ENCODE results near the gene EBLN1. TPM values are rescaled to one million over a fixed set of nuclear protein-coding genes. Genes with fewer than 3 reads are reported as not detected.

Gene EBLN1
- total and polyA plus RNA-seq, 2 of the 13 experiments (the other 11 are each of a cell fraction or from before 2014, with no cell fraction given): not detected

GRCh38 chr10:22228943-22229801, 11.4 kb upstream of the EBLN1 start (continued):
- no peak for TF ChIP-seq USF2 (IDR thresholded peaks at IDR 0.05; ENCODE audit: low read depth, low read length)
- TF ChIP-seq USF2 (CRISPR knock-in tag; IDR thresholded peaks at IDR 0.05; ENCODE audit: borderline replicate concordance): no peak
- TF ChIP-seq KDM1A (CRISPR knock-in tag; IDR thresholded peaks at IDR 0.05): peak; percentile 49; the same call in 1 of the 2 replicates
- TF ChIP-seq SRY (CRISPR knock-in tag; IDR thresholded peaks at IDR 0.05): peak; percentile 28; the same call in 1 of the 2 replicates
- no peak for TF ChIP-seq ZNF337 (CRISPR knock-in tag; IDR thresholded peaks at IDR 0.05; ENCODE audit: borderline replicate concordance, low read depth)
- TF ChIP-seq CSRNP1 (CRISPR knock-in tag; IDR thresholded peaks at IDR 0.05): peak; percentile 71; the same call in 1 of the 2 replicates
- TF ChIP-seq, protein P1, sequence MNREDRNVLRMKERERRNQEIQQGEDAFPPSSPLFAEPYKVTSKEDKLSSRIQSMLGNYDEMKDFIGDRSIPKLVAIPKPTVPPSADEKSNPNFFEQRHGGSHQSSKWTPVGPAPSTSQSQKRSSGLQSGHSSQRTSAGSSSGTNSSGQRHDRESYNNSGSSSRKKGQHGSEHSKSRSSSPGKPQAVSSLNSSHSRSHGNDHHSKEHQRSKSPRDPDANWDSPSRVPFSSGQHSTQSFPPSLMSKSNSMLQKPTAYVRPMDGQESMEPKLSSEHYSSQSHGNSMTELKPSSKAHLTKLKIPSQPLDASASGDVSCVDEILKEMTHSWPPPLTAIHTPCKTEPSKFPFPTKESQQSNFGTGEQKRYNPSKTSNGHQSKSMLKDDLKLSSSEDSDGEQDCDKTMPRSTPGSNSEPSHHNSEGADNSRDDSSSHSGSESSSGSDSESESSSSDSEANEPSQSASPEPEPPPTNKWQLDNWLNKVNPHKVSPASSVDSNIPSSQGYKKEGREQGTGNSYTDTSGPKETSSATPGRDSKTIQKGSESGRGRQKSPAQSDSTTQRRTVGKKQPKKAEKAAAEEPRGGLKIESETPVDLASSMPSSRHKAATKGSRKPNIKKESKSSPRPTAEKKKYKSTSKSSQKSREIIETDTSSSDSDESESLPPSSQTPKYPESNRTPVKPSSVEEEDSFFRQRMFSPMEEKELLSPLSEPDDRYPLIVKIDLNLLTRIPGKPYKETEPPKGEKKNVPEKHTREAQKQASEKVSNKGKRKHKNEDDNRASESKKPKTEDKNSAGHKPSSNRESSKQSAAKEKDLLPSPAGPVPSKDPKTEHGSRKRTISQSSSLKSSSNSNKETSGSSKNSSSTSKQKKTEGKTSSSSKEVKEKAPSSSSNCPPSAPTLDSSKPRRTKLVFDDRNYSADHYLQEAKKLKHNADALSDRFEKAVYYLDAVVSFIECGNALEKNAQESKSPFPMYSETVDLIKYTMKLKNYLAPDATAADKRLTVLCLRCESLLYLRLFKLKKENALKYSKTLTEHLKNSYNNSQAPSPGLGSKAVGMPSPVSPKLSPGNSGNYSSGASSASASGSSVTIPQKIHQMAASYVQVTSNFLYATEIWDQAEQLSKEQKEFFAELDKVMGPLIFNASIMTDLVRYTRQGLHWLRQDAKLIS (CRISPR knock-in tag; IDR thresholded peaks at IDR 0.05): no peak
- TF ChIP-seq ZNF746 (CRISPR knock-in tag; IDR thresholded peaks at IDR 0.05): peak; percentile 46; the same call in 1 of the 2 replicates
- TF ChIP-seq REPIN1 (CRISPR knock-in tag; IDR thresholded peaks at IDR 0.05; ENCODE audit: borderline replicate concordance, low read depth): peak; percentile 82; the same call in 1 of the 2 replicates
- TF ChIP-seq SOX6 (IDR thresholded peaks at IDR 0.05): no peak
- TF ChIP-seq SOX6 (CRISPR knock-in tag; IDR thresholded peaks at IDR 0.05): peak; percentile 43
- TF ChIP-seq ZNF430 (CRISPR knock-in tag; IDR thresholded peaks at IDR 0.05): no peak
- no peak for TF ChIP-seq ZBTB46 (CRISPR knock-in tag; IDR thresholded peaks at IDR 0.05; ENCODE audit: borderline replicate concordance)
- TF ChIP-seq, protein P2, sequence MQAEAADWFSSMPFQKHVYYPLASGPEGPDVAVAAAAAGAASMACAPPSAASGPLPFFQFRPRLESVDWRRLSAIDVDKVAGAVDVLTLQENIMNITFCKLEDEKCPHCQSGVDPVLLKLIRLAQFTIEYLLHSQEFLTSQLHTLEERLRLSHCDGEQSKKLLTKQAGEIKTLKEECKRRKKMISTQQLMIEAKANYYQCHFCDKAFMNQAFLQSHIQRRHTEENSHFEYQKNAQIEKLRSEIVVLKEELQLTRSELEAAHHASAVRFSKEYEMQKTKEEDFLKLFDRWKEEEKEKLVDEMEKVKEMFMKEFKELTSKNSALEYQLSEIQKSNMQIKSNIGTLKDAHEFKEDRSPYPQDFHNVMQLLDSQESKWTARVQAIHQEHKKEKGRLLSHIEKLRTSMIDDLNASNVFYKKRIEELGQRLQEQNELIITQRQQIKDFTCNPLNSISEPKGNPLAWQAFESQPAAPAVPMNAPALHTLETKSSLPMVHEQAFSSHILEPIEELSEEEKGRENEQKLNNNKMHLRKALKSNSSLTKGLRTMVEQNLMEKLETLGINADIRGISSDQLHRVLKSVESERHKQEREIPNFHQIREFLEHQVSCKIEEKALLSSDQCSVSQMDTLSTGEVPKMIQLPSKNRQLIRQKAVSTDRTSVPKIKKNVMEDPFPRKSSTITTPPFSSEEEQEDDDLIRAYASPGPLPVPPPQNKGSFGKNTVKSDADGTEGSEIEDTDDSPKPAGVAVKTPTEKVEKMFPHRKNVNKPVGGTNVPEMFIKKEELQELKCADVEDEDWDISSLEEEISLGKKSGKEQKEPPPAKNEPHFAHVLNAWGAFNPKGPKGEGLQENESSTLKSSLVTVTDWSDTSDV (CRISPR knock-in tag; IDR thresholded peaks at IDR 0.05): no peak
- no peak for TF ChIP-seq U2AF1 (optimal IDR thresholded peaks at IDR 0.05; ENCODE audit: low read depth, low read length)
